ENCODE results near the gene IER5.
A peak's percentile ranks its signal among the peaks of the same experiment; 100 is the strongest.

IER5 gene

DNA sequence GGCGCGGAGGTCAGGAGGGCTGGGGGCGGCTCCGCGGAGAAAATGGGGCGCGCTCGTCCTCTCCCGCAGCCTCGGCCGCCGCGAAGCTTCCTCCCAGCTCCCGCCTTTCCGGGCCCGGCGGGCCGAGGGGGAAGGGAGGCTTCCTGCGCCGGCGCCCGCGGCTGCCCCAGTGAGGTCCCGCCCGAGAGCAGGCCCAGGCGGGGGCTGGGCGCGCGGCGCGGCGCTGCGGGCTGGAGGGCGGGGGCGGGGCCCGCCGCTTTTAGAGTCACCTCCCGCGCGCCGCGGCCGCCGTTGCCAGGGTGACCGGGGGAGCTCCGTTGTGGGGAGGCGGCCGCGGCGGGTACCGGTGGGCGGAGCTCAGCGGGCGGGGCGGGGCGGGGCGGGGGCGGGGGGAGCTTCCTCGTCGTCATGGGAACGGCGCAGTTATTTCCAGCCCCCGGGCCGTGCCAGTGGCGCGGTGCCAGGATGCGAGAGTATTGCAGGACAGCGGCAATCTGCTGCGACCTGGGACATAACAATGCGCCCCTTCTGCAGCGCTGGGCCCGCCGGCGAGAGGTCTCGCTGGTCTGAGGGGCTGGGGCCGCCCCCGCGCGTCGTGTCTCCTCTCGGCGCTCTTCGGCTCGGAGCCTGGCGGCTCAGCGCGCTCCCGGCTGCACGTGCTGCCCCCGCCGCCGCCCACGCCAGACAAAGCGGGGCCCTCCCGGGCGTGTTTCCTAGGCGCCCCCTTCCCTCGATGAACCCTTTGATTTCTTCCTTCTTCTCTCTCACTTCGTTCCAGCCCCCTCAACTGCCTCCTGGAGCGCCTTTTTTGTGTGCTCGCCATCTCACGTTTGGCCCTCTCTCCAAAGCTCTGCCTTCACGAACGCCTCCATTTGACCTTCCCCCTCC is 16.9 kb downstream of the IER5 start:
- peak overlapping the region; percentile 76 for H3K27ac ChIP-seq (ENCODE audit: low read length)
- peaks cover 23% of the 10 kb centered on the region for H3K4me1 ChIP-seq (ENCODE audit: control insufficient read depth, insufficient read depth, low read length)
- H3K27me3 ChIP-seq (ENCODE audit: control insufficient read depth in 1 of 2, insufficient read depth in 2 of 2, low read length in 2 of 2), result no peaks in the 10 kb centered on the region
- H3K9me3 ChIP-seq (ENCODE audit: control insufficient read depth in 2 of 2, low read length in 2 of 2), result no peaks in the 10 kb centered on the region
- H3K4me3 ChIP-seq (ENCODE audit: low read length in 2 of 2), result peak overlapping the region; percentile 77 to 82
- H3K9ac ChIP-seq (ENCODE audit: low read length in 2 of 2), result peak overlapping the region; percentile 74 to 75
- H3K36me3 ChIP-seq (ENCODE audit: control insufficient read depth in 2 of 2, insufficient read depth in 2 of 2, low read length in 2 of 2), result no peaks in the 10 kb centered on the region

DNA sequence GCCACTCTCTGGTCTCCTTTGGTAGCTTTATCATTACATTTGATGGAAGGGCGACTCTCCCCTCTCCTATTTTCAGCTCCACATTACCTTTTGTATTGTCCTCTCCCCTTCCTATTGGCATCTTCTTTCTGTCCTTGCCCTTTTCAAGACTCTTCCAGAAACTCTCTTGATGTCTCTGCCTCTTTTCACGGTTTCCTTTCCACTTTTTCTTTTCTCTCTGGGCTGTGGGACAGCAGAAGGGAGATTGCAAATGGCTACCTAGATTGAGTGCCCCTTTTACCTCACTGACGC is 17.5 kb downstream of the IER5 start:
- Histone ChIP-seq H3K9ac (ENCODE audit: low read length in 2 of 2) (peak overlapping the region; percentile 27 to 29), H3K9me3 (ENCODE audit: control insufficient read depth in 2 of 2, low read length in 2 of 2) (no peaks in the 10 kb centered on the region), H3K4me1 (ENCODE audit: control insufficient read depth, insufficient read depth, low read length) (peaks cover 23% of the 10 kb centered on the region), H3K27ac (ENCODE audit: low read length) (peak overlapping the region; percentile 53), H3K4me3 (ENCODE audit: low read length in 2 of 2) (peak overlapping the region; percentile 9 to 73), H3K36me3 (ENCODE audit: control insufficient read depth in 2 of 2, insufficient read depth in 2 of 2, low read length in 2 of 2) (no peaks in the 10 kb centered on the region), H3K27me3 (ENCODE audit: control insufficient read depth in 1 of 2, insufficient read depth in 2 of 2, low read length in 2 of 2) (no peaks in the 10 kb centered on the region)

DNA sequence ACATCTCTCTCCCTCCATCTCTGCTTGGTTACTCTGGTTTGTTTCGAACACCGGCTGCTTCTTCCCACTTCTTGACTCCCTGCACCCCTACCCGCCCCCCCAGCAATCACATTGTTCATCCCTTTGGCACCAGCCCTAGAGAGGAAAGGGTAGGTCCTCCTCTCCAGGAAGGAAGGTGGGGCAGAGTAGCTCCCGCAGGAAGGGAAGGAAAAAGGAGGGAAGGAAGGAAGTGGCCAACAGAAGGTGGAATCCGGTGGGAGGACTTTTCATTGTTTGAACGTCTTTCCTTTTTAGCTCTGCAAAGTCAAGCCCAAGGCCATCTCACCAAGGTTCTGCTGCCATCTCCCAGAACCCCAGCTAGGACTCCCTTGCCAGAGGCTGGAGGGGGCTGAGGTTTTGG is 18.0 kb downstream of the IER5 start:
- Histone ChIP-seq H3K27ac (ENCODE audit: low read length) (no peak overlapping the region), H3K9ac (ENCODE audit: low read length in 2 of 2) (no peak overlapping the region), H3K9me3 (ENCODE audit: control insufficient read depth in 2 of 2, low read length in 2 of 2) (no peaks in the 10 kb centered on the region), H3K27me3 (ENCODE audit: control insufficient read depth in 1 of 2, insufficient read depth in 2 of 2, low read length in 2 of 2) (no peaks in the 10 kb centered on the region), H3K4me1 (ENCODE audit: control insufficient read depth, insufficient read depth, low read length) (peaks cover 23% of the 10 kb centered on the region), H3K36me3 (ENCODE audit: control insufficient read depth in 2 of 2, insufficient read depth in 2 of 2, low read length in 2 of 2) (no peaks in the 10 kb centered on the region), H3K4me3 (ENCODE audit: low read length in 2 of 2) (no peak overlapping the region)

DNA sequence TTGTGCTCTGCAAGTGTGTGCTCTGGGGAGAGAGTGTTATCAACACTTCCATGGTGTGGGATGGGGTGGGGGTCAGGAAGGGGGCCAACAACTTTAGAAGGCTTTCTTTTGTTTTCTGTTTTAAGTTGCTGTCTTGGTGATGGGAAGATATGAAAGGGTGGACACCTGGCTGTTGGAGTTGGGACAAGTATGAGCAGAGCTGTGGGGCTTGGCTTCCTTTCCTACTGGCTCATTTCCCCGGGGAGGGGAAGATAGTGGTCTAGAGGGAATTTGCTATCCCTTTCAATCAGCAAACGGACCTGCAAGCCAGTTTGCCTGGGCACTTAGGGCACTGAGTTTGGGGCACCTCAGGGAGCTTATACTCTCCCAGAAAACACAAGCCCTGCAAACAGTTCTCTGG is 19.2 kb downstream of the IER5 start:
- H3K4me1 ChIP-seq (ENCODE audit: control insufficient read depth, insufficient read depth, low read length), result peaks cover 26% of the 10 kb centered on the region
- no peaks in the 10 kb centered on the region for H3K27me3 ChIP-seq (ENCODE audit: control insufficient read depth in 1 of 2, insufficient read depth in 2 of 2, low read length in 2 of 2)
- no peak overlapping the region for H3K9ac ChIP-seq (ENCODE audit: low read length in 2 of 2)
- no peaks in the 10 kb centered on the region for H3K36me3 ChIP-seq (ENCODE audit: control insufficient read depth in 2 of 2, insufficient read depth in 2 of 2, low read length in 2 of 2)
- no peaks in the 10 kb centered on the region for H3K9me3 ChIP-seq (ENCODE audit: control insufficient read depth in 2 of 2, low read length in 2 of 2)
- H3K4me3 ChIP-seq (ENCODE audit: low read length in 2 of 2), result no peak overlapping the region
- no peak overlapping the region for H3K27ac ChIP-seq (ENCODE audit: low read length)

DNA sequence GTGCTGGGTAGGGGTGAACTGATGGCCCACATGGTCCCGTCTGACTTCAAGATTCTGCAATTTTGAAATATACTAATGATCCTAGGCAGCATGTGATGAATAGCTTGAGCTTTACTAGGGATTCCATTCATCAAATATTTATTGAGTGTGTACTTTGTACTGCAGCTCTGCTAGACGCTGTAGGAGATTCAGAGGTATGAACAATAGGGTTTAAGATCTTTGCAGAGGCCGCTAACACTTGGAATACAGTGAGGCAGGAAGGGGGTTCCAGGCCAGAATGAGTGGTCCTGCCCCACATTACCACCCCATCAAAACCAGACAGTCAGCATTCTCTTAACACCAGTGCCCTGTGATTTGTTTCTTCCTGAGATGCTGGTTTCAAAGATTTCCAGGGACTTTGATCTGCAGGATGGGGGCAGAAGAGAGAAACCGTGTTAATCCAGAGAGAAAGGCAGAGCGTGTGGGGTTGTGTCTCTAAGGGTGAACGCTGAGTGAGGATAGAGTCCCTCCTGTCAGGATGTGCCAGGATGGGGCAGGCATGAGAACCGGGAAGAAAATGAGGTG is 19.9 kb downstream of the IER5 start:
- H3K4me1 ChIP-seq (ENCODE audit: control insufficient read depth, insufficient read depth, low read length), result peaks cover 32% of the 10 kb centered on the region
- H3K27me3 ChIP-seq (ENCODE audit: control insufficient read depth in 1 of 2, insufficient read depth in 2 of 2, low read length in 2 of 2), result no peaks in the 10 kb centered on the region
- no peak overlapping the region for H3K27ac ChIP-seq (ENCODE audit: low read length)
- H3K4me3 ChIP-seq (ENCODE audit: low read length in 2 of 2), result no peak overlapping the region
- H3K9ac ChIP-seq (ENCODE audit: low read length in 2 of 2), result no peak overlapping the region
- no peaks in the 10 kb centered on the region for H3K36me3 ChIP-seq (ENCODE audit: control insufficient read depth in 2 of 2, insufficient read depth in 2 of 2, low read length in 2 of 2)
- no peaks in the 10 kb centered on the region for H3K9me3 ChIP-seq (ENCODE audit: control insufficient read depth in 2 of 2, low read length in 2 of 2)

DNA sequence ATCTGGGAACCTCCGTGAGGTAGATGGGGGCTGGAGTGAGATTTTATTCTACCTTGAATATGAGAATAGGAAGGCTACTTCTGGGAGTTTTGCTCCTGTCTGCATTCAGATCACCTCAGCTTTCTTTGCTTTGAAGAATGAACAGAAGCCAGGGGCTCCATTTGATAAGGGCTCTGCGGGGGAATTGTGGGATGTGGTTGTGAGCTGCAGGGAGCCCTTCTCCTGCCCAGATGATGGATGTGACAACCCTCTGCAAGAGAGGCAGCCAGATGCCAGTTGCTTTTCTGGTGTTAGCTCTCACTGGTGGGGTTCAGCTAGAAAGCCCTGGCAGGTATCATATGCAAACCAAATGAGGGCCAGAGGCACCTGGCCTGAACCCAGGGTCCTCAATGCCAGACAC is 21.5 kb downstream of the IER5 start:
- Histone ChIP-seq H3K36me3 (ENCODE audit: control insufficient read depth in 2 of 2, insufficient read depth in 2 of 2, low read length in 2 of 2) (no peaks in the 10 kb centered on the region), H3K27me3 (ENCODE audit: control insufficient read depth in 1 of 2, insufficient read depth in 2 of 2, low read length in 2 of 2) (no peaks in the 10 kb centered on the region), H3K9me3 (ENCODE audit: control insufficient read depth in 2 of 2, low read length in 2 of 2) (no peaks in the 10 kb centered on the region), H3K4me1 (ENCODE audit: control insufficient read depth, insufficient read depth, low read length) (peaks cover 20% of the 10 kb centered on the region), H3K4me3 (ENCODE audit: low read length in 2 of 2) (no peak overlapping the region), H3K27ac (ENCODE audit: low read length) (no peak overlapping the region), H3K9ac (ENCODE audit: low read length in 2 of 2) (no peak overlapping the region)

DNA sequence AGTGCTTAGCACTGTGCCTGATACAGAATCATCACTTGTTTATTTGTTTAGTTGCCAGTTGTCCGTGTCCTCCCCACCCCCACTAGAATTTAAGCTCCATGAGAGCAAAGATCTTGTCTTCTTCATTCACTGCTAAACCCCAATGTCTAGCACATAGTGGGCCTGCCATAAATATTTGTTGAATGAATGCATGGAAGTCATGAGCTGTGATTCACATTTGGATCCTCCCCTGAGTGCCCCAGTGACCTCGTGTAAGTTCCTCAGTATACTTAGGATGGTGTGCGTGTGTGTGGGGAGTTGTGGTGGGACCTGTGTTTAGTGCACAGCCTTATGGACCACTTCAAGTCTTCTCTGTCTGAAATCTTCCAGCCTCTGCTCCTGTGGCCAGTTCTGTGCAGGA is 23.1 kb downstream of the IER5 start:
- peaks cover 12% of the 10 kb centered on the region for H3K4me1 ChIP-seq (ENCODE audit: control insufficient read depth, insufficient read depth, low read length)
- no peaks in the 10 kb centered on the region for H3K9me3 ChIP-seq (ENCODE audit: control insufficient read depth in 2 of 2, low read length in 2 of 2)
- no peaks in the 10 kb centered on the region for H3K27me3 ChIP-seq (ENCODE audit: control insufficient read depth in 1 of 2, insufficient read depth in 2 of 2, low read length in 2 of 2)
- no peak overlapping the region for H3K27ac ChIP-seq (ENCODE audit: low read length)
- H3K36me3 ChIP-seq (ENCODE audit: control insufficient read depth in 2 of 2, insufficient read depth in 2 of 2, low read length in 2 of 2), result no peaks in the 10 kb centered on the region
- no peak overlapping the region for H3K4me3 ChIP-seq (ENCODE audit: low read length in 2 of 2)
- H3K9ac ChIP-seq (ENCODE audit: low read length in 2 of 2), result no peak overlapping the region

DNA sequence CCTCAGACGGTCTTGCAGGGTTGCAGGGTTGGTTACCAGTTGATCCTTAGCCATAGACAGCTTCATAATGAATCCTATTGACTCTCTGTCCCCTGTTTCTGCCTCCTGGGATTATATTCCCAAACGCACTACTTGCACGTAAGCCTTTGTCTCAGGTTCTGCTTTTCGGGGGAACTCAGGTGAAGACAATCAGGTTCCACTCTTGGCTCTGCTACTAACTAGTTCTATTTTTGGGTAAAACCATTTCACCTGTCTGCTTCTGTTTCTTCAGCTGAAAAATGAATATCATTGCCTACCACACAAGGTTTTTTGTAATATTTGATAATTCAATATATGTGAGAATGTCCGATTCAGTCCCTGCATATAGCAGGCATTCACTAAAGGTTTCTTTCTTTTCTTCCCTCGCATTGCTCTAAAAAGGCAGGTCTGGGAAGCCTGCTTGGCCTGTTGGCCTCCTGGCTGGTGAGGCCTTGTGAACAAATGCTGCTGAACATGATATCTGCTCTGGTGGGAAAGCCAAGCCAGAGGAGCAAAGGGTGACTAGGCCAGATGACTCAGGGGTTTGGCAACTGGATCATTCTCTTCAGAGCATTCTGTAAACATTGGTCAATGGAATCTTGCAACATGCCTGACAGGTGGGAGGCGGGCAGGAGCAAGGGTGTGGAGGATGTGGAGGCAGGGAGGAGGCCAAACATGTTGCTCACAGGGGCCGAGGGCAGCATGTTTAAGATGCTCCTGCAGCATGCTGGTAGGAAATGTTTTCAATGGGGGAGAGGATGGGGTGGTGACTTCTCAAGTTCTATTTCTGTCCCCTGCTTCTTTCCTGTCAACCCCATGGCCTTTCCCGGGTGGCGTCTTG is 23.8 kb downstream of the IER5 start:
- H3K27me3 ChIP-seq (ENCODE audit: control insufficient read depth in 1 of 2, insufficient read depth in 2 of 2, low read length in 2 of 2), result no peaks in the 10 kb centered on the region
- no peak overlapping the region for H3K9ac ChIP-seq (ENCODE audit: low read length in 2 of 2)
- H3K9me3 ChIP-seq (ENCODE audit: control insufficient read depth in 2 of 2, low read length in 2 of 2), result no peaks in the 10 kb centered on the region
- H3K4me3 ChIP-seq (ENCODE audit: low read length in 2 of 2), result no peak overlapping the region
- peaks cover 12% of the 10 kb centered on the region for H3K4me1 ChIP-seq (ENCODE audit: control insufficient read depth, insufficient read depth, low read length)
- H3K36me3 ChIP-seq (ENCODE audit: control insufficient read depth in 2 of 2, insufficient read depth in 2 of 2, low read length in 2 of 2), result no peaks in the 10 kb centered on the region
- no peak overlapping the region for H3K27ac ChIP-seq (ENCODE audit: low read length)

DNA sequence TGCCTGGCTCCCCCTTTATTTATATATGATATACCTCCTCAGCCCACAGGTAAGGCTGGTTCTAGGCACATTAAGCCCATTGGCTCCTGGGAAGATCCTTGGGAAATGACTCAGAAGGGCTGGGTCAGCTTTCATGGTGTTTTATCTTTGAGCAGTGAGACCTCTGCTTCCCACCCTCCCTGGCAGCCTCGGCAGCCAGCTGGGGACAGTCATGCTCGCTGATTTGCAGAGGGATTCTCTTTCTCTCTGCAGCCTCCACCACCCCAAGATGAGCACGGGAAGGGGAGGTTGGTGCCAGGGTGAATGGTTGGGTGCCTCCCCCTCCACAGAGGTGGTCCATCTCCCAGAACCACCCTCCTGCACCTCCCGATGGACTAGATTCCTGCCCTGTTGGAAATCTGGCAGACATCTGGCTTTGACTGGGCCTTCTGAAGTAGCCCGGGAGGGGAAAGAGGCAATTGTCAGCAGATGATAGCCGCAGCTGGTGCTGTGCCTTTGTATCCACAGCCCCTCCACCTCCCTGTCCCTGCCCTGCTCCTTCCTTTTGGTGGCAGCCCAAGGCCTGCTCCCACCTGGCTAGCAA is 24.6 kb downstream of the IER5 start:
- Histone ChIP-seq H3K9me3 (ENCODE audit: control insufficient read depth in 2 of 2, low read length in 2 of 2) (no peaks in the 10 kb centered on the region), H3K36me3 (ENCODE audit: control insufficient read depth in 2 of 2, insufficient read depth in 2 of 2, low read length in 2 of 2) (no peaks in the 10 kb centered on the region), H3K4me3 (ENCODE audit: low read length in 2 of 2) (no peak overlapping the region), H3K27me3 (ENCODE audit: control insufficient read depth in 1 of 2, insufficient read depth in 2 of 2, low read length in 2 of 2) (no peaks in the 10 kb centered on the region), H3K9ac (ENCODE audit: low read length in 2 of 2) (no peak overlapping the region), H3K27ac (ENCODE audit: low read length) (no peak overlapping the region), H3K4me1 (ENCODE audit: control insufficient read depth, insufficient read depth, low read length) (peaks cover 12% of the 10 kb centered on the region)

DNA sequence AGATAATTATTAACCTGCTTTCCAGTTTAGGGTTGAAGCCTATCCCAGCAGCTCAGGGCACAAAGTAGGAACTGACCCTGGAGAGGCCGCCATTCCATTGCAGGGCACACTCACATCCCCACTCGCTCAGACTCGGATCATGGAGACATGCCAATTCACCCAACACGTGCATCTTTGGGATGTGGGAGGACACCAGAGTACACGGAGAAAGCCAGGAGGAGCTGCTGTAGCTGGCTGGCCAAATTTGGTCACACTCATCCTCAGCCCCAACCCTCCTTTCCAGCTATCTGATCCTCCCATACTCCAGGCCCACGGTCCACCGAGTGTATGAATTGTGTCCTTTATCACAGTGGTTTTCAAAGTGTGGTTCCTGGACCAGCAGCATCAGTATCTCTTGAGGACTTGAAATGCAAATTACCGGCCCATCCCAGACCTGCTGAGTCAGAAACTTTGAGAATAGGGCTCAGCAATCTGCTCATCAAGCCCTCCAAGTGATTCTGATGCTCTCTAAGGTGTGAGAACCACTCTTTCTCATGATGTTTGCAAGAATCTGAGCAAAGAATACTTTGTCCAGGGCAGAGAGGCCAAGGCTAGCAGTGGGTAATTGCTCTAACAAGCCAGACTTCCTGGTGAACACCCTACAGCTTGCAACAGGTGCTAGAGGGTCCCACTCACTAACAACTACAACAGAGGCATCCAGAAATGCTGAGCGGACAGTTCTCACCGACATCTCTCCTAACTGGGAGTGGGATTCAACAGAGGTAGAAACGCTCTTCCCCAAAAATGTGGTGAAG is 26.3 kb downstream of the IER5 start:
- H3K9me3 ChIP-seq (ENCODE audit: control insufficient read depth in 2 of 2, low read length in 2 of 2), result no peaks in the 10 kb centered on the region
- H3K9ac ChIP-seq (ENCODE audit: low read length in 2 of 2), result no peak overlapping the region
- H3K4me3 ChIP-seq (ENCODE audit: low read length in 2 of 2), result no peak overlapping the region
- H3K4me1 ChIP-seq (ENCODE audit: control insufficient read depth, insufficient read depth, low read length), result peaks cover 12% of the 10 kb centered on the region
- no peak overlapping the region for H3K27ac ChIP-seq (ENCODE audit: low read length)
- no peaks in the 10 kb centered on the region for H3K27me3 ChIP-seq (ENCODE audit: control insufficient read depth in 1 of 2, insufficient read depth in 2 of 2, low read length in 2 of 2)
- no peaks in the 10 kb centered on the region for H3K36me3 ChIP-seq (ENCODE audit: control insufficient read depth in 2 of 2, insufficient read depth in 2 of 2, low read length in 2 of 2)
